GM18519 (cell line): ENCODE data around the gene CABLES1.
"Not testable (repeated sequence)": the region's sequence is repeated elsewhere in the genome, so short reads cannot be mapped to it uniquely, and the experiment has no call there.

Experiments used
- ATAC-seq: cut with Tn5 transposase; IDR thresholded peaks from one replicate; pipeline ENCODE4 v1.9.1; 2021; ENCODE audit warnings: mild to moderate bottlenecking, moderate library complexity; ENCODE audit not compliant: unreplicated experiment, low FRiP score

Gene CABLES1

GRCh38 chr18:23134780-23135549 lies at the start of gene CABLES1:
CABLES1 (plus strand) TSS chr18:23135485; CDS start chr18:23135763, 278 bp downstream.
- no peak for ATAC-seq

DNA sequence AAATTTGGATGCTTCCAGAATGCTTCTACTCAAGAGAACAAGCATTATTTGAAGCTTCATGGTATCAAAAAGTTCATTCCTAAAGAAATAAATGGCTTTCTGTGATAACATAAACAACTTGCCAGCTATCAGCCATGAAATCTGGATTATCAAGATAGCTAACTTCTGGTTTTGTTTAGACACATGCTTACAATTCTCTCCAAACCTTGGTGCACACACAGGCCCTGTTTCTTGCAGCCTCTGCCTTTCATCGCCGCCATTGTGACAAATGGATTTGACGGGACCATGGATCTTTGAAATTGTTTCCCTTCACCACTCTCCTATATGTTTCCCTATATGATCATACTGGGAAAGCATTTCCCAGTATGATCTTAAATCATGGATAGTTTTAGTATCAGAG lies 47.9 kb upstream of the CABLES1 start:
- no peak for ATAC-seq

GRCh38 chr18:23088310-23088709 lies 47.0 kb upstream of the CABLES1 start:
- no peak for ATAC-seq

DNA sequence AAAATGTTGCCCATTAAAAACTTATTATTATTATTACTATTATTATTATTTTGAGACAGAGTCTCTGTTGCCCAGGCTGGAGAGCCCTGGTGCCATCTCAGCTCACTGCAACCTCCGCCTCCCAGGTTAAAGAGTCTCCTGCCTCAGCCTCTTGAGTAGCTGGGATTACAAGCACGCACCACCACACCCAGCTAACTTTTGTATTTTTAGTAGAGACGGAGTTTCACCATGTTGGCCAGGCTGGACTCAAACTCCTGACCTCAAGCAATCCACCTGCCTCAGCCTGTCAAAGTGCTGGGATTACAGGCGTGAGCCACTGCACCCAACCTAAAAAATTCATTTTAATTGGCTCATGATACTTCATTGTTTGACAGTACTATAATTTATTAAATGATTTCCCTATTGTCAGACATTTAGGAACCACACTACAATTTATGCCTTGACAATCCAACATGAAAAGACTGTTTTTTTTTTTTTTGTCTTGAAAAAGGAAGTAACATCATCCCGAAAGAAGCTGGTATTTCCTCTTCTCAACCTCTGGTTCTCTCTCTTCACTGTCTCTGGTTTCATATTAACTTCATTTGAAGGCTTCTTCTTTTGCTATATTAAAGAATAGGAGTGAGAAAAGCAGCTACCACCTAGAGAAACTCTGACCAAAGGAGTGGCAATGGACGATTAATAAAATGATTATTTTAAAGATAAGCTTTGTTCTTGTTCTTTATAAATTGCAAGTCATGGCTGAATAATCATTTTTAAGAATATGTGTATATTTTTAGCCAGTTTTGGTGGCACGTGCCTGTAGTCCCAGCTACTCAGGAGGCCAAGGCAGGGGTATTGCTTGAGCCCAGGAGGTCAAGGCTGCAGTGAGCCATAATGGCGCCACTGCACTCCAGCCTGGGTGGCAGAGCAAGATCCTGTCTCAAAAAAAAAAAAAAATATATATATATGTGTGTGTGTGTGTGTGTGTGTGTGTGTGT lies 44.0 kb upstream of the CABLES1 start:
- not testable (repeated sequence) for ATAC-seq

GRCh38 chr18:23092121-23092520 lies 43.2 kb upstream of the CABLES1 start:
- no peak for ATAC-seq

DNA sequence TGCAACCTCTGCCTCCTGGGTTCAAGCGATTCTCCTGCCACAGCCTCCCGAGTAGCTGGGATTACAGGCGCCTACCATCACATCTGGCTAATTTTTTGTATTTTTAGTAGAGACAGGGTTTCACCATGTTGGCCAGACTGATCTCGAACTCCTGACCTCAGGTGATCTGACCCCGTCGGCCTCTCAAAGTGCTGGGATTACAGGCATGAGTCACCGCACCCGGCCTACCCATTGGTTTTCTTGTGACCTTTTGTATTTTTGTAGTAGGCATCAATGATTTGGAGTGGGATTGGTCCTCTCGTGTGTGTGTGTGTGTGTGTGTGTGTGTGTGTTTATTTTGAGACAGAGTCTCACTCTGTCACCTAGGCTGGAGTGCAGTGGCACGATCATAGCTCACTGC lies 42.2 kb upstream of the CABLES1 start:
- not testable (repeated sequence) for ATAC-seq

- no peak for ATAC-seq
Observed at GRCh38 chr18:23093772-23094171, 41.5 kb upstream of the CABLES1 start.

GRCh38 chr18:23094411-23095190 lies 40.7 kb upstream of the CABLES1 start:
- ATAC-seq: no peak

DNA sequence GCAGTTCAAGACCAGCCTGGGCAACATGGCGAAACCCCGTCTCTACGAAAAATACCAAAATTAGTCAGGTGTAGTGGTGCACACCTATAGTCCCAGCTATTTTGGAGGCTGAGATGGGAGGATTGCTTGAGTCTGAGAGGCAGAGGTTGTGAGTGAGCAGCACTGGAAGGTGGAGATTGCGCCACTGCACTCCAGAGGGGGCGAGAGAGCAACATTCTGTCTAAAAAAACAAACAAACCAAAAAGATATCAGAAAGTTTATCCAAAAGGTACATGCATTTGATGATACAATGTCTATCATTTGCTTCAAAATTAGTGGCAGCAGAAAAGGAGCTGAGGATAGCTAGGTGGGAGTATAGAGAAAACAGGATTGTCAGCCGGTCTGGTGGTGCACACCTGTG lies 39.8 kb upstream of the CABLES1 start:
- no peak for ATAC-seq

- ATAC-seq: not testable (repeated sequence)
Observed at GRCh38 chr18:23097016-23097415, 38.3 kb upstream of the CABLES1 start.

GRCh38 chr18:23099621-23100020 lies 35.7 kb upstream of the CABLES1 start:
- ATAC-seq: no peak

DNA sequence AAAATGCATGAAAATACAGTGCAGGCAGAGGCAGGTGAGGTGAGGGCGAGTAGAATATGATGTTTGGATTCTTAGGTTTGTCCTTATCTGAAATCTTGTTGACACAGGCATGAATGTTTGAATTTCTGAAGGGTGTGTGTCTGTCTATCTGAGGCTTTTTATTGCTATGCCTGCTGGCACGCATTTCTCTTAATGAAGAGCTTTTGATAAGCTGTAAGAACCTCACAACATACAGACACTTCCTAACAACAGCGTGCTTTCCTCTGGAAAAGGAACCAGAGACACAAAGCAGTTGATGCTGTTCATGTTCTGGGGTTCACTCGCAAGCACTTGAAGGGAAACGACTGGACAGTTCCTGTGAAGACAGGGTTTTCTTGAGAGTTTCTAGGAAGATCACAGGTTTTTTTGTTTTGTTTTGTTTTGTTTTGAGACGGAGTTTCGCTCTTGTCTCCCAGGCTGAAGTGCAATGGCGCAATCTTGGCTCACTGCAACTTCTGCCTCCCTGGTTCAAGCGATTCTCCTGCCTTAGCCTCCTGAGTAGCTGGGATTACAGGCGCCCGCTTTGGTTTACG lies 33.3 kb upstream of the CABLES1 start:
- ATAC-seq: no peak

GRCh38 chr18:23102493-23103261 lies 32.6 kb upstream of the CABLES1 start:
- no peak for ATAC-seq

- ATAC-seq: no peak
Observed at GRCh38 chr18:23103449-23103848, 31.8 kb upstream of the CABLES1 start.

DNA sequence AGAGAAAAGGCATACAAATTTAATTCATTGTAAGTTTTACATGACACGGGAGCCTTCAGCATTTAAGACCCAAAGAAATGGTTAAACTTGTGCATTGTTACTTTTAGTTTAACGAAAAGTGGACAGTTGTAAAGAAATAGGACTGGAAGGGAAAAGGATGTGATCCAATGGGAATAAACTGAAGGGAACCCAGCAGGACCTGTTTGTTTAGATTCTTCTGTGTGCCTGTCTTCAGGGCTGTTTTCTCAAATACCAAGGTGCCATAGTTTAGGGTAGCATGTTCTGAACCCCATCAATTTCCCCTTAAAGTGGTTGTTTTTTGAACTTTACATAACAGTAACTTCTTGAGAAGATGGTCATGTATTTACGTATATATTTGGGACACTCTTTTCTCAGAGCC lies 30.3 kb upstream of the CABLES1 start:
- no peak for ATAC-seq

DNA sequence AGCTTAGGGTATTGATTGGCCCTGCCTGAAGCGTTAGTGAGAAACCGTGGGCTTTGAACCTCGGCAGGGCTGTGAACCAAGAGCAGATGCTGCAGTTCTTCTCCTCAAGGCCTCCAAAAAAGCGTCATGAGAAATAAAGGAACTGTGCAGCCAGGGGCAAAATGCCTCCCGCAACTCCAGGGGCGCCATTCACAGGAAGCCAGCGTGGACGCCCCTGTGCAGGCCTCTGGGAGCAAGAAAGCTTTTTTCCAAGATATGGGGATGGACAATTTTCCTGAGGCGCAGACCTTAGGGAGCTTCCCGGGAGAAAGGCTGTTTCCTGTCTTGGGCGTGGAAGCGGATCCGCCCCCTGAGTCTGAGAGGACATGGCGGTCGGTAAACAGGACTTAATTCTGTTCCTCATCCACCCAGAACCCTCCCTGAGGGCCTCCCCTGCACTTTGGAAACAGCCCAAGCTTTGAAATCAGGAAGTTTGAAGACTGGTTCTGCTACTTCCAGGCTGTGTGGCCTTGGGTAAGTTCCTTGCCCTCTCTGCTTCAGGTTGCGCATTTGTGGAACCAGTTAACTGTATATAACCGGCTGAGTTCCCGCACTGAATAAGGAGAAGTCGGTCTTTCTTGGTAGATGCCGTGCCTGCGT lies 29.6 kb upstream of the CABLES1 start:
- no peak for ATAC-seq

- no peak for ATAC-seq
Observed at GRCh38 chr18:23106575-23106974, 28.7 kb upstream of the CABLES1 start.

DNA sequence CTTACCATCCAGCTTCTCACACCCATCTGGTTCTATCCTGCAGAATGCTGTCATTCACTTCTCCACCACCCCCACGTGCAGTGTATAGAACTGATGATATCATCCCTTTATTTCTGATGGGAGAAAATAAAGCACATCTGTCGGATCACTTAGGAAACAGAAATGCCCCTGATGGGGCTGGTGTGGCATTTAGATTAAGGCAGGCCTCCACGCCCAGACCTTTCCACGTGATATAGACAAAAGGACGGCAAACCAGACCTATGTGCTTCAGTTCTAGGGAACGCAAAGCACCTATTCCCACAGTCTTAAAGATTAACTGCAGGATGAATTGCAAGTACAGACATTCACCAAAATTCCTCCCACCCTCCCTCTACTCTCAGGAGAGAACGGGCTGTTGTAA lies 27.6 kb upstream of the CABLES1 start:
- no peak for ATAC-seq

DNA sequence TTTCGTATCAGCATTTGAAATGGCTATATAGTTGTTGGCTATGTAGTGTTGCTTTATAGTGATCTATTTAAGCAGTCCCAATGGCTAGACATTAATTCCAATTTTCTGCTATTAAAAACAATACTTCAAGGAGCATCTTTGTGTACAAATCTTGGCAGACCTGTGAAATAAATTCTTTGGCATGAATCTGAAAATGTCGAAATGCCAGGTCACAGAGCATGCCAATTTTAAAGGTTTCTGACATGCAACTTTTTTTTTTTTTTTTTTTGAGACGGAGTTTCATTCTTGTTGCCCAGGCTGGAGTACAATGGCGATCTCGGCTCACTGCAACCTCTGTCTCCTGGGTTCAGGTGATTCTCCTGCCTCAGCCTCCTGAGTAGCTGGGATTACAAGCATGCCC lies 26.8 kb upstream of the CABLES1 start:
- ATAC-seq: no peak
